GM19452 (cell line): Measurements from ENCODE around the gene PRCC.
A peak's percentile ranks its signal among the peaks of the same experiment; 100 is the strongest.

Source experiments
- ATAC-seq: cut with Tn5 transposase; IDR thresholded peaks from one replicate; pipeline ENCODE4 v1.9.1; 2021; ENCODE audit not compliant: unreplicated experiment

Gene PRCC

DNA sequence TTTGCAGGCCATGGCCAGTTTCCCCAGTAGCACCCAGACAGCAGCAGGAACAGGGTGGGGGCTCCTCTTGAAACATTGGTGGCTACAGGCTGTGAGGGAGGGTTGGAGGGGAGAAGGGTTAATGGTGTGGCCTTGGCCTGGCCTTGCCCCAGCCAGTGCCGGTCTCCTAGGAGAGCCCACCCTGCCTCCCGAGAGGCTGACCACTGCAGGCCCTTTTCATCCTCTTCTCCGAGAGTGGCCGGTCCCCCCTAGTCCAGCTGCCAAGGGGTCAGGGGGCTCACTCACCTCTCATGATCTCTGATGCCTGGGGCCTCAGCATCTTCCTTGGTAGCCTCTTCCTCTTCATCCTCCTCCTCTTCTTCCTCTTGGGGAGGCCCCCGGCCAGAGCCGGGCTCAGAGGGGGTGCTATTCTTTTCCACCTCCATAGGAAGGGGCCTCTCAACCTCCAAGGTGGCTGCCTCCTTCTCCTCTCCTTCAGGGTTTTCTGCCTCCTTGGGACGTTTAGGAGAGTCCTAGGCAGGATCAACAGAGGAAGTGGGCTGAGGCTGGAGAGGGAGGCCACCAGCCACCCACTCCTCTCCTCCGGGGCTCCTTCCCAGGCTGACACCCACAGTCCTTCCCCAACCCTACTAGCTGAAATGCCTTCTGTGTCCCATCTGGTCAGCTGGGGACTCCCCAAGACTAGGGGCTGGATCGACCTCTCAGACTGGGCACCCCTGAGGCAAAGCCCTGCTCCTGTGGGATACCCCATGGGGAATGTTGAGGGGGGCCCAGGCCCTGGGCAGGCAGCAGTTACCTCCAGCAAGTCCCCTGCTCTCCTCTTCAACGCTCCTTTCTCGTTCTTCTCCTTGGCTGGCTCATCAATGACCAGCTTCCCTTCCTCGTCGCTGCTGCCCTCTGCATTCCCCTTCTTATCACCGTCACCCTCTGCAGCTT lies 23.7 kb upstream of the PRCC start:
- no peak for ATAC-seq

DNA sequence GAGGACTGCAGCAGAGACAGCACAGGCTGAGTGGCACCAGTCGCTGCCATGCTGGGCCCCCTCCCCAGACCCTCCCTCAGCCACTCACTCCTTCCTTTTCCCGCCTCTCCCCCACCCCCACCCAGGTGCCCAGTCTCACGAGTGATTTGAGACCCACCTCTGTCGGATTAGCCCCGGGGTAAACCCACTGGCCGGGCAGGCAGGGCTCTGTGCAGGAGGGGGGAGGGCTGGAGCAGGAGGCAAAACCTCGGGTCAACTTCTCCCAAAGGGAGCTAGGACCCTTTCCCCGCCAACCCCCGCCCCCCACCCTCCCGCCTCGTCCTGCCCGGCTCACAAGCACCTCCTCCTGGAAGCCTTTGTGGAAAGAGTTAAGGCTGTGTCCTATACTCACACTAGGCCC lies 23.0 kb upstream of the PRCC start:
- no peak for ATAC-seq

GRCh38 chr1:156744786-156745419 lies 22.4 kb upstream of the PRCC start:
- no peak for ATAC-seq

- ATAC-seq, result no peak
Observed at GRCh38 chr1:156745881-156746280, 21.5 kb upstream of the PRCC start.

DNA sequence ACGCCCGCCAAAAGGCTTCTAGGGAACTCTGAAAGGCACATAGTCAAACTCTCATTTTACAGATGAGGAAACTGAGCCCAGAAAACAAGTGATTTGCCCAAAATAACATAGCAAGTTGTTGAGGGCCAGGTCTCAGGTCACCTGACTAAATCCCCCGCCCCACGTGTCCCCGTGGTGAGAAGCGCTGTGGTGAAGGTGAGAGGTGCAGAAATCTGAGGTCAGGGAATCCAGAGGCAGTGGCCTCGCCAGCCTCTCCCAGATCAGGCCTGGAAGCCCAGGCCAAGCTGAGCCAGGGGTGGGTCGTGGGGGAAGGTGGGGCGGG lies 21.0 kb upstream of the PRCC start:
- no peak for ATAC-seq

DNA sequence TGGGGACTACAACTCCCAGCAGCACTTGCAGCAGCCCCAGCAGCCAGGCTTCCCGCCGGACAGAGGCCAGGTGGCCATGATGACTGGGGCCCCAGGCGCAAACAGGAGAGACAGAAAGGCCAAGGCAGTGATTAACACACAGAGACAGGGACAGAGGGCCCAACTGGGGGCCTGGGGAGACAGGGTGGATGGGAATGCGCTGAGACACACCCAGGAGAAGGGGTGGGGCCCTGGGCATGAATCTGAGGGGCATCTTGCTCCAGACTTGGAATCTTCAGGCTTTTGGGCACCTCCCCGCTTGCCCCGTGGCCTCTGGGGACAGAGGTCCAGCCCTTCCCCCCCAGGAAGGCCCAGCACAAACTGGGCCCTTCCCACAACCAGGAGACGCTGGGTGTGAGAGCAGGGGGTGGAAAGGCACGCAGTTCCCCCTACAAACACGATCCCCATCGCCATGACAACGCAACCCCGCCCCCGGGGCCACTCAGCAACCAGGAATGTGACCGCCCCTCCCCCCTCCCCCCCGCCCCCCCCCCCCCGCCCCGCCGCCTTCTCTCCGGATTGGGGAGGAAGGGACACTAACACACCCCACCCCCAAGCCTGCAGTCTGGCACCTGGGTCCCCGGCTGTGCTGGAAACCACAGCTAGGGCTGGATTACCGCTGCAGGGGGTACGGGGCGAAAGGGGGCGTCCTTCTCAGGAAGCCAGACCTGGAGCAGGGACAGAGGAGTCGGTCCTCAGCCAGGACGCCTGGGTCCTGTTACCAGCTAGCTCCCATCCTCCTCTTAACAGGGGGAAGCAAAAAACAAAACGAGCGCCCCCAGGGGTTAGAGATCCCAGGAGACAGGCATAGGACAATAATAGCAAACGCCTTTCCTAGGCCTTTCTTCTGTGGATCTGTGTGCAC lies 20.4 kb upstream of the PRCC start:
- ATAC-seq, result no peak

- ATAC-seq, result no peak
Observed at GRCh38 chr1:156747742-156748669, 19.3 kb upstream of the PRCC start.

DNA sequence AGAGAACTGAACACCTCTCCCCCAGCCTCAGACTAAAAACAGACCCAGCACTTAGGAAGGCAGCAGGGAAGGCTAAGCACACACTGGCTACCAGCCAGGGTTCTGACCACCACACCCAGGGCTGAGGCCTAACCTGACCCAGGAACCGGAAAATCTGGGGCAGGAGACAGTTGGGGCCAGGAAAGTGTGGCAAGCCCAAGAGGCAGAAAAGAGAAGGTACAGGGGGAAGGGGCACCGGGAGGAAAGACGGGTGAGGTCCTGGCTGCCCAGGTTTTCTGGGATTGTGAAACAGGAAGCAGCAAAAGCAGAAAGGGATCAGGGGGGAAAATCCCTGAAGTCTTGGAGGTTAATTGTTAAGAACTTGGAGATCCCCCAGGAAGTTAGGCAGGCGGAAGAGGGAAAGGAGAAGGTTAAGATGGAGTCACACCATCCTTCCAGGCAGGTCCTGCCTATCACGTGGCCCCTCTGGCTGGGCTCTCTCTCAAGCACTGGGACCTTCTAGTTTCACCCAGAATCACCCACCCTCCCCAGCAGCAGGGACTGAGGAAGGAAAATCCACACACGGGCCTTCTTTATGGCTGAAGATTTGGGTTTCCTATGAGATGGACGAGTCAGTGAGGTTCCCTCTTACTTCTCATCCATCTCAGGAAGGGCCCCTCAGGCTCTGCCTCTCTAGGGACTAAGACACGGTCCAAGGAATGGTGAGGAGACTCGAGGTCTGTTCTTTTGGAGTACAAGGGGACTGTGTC lies 18.5 kb upstream of the PRCC start:
- ATAC-seq, result no peak

DNA sequence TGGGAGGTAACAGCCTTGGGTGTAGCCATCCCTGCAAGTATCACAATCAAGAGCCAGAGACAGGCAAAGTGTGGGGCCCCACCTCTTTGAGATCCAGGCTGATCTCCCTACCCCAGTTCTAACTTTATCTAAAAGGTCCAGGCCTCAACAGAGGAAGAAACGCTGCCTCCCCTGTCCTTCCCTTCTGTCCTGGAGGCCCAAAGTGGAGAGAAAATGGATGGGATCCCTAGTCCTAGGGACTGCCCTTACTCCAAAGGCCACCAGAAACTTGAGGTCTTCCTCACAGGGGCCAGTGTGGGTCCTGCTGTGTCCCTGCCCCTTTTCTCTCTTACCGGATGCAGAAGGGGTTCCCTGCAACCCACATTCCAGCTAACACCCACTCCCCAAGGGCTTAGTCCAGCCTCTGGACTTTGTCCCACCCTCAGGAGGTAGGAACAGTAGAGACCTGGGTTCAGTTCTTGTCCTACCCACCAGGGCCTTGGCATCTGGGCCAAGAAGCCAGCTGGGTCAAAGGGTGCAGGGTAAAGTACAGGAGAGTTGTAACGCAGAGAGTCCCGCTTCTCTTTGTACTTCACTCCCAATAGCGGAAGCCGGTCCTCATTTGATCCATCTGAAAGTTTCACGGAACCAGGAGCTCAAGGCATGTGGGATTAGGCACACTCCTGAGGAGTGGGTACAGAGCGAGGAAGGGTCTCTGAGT lies 17.8 kb upstream of the PRCC start:
- ATAC-seq, result no peak

GRCh38 chr1:156750191-156750672 lies 17.1 kb upstream of the PRCC start:
- ATAC-seq, result no peak

DNA sequence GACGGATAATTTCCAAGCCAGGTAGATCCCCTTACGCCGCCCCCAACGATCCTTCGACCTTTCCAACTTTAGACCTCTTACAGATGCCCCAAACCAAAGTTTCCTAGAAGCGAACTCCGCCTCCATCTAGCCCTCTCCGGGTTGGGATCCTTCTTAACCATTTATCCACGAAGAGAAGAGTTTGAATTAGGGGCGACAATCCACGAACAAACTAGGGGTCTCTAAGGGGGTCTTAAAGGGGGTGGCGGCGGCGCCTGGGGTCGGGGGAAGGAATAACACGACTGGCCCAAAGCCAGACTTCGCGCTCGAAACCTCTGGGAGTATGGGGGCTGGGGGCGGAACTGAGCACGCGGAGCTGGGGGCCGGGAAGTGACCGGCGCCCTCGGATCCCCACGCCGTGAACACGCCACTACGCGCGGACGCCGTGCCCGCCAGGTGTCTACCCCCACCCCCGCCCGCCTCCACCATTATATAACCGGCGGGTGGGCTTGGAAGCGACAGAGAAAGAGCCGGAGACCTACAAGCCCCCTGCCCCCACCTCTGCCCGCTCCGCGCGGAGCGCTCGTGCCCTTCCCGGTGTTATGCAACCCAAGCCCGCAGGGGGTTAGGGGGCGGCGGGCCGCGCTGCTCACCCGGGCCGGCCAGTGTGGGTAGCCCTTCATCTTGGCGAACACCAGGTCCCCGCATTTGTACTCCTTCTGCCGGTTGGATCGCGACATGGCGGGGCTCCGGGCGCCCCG lies 16.5 kb upstream of the PRCC start:
- peak; percentile 11 for ATAC-seq

- ATAC-seq, result no peak
Observed at GRCh38 chr1:156751451-156751756, 15.9 kb upstream of the PRCC start, which contains the start of gene HDGF. HDGF (minus strand) TSS chr1:156751675; CDS start chr1:156751429, 246 bp downstream.

DNA sequence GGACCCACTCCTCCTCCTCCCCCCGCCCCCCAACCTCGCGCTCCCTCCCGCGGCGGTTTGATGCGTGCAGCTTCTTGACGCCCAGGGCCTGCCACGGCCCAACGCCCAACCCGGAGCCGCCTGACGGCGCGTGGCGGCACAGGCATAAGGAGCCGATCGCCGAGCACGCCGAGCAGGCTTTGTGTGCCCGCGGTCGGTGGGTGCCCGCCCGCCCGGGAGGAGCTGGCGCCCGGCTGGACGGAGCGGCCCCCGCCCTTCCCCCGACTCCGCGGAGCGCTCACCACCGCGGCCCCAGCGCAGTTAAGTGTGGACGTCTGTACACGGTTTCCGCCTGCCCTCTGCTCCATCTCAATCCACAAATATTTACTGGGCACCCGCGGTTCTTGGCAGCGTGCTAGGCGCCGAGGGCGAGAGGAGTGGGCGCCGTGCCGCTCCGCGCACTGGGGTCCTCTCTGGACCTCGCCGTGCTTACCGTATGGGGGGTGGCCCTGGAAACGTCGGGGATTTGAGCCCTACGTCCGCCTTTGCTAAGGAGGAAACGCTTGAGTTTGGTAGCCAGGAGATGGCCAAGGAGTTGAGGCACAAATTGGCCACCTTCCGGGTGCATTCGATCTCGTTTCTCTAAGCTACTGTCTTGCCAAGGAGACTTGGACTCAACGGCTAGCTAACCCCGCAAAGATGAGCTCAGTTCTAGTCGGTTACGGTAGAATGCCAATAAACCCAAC lies 15.4 kb upstream of the PRCC start:
- peak; percentile 67 for ATAC-seq

GRCh38 chr1:156752843-156753482 lies 14.4 kb upstream of the PRCC start:
- ATAC-seq, result no peak

GRCh38 chr1:156754219-156754618 lies 13.1 kb upstream of the PRCC start:
- ATAC-seq, result no peak

GRCh38 chr1:156755527-156755950 lies 11.8 kb upstream of the PRCC start:
- ATAC-seq, result no peak

- no peak for ATAC-seq
Observed at GRCh38 chr1:156756355-156756754, 11.0 kb upstream of the PRCC start.
